ENCODE data around the gene IQSEC1. TPM values are rescaled to one million over a fixed set of nuclear protein-coding genes. Genes with fewer than 3 reads are reported as not detected.

Gene IQSEC1
- total and polyA plus RNA-seq, 2 of the 8 experiments (the other 6 are each of a cell fraction or from before 2014, with no cell fraction given): 6.8 to 28.8 TPM

DNA sequence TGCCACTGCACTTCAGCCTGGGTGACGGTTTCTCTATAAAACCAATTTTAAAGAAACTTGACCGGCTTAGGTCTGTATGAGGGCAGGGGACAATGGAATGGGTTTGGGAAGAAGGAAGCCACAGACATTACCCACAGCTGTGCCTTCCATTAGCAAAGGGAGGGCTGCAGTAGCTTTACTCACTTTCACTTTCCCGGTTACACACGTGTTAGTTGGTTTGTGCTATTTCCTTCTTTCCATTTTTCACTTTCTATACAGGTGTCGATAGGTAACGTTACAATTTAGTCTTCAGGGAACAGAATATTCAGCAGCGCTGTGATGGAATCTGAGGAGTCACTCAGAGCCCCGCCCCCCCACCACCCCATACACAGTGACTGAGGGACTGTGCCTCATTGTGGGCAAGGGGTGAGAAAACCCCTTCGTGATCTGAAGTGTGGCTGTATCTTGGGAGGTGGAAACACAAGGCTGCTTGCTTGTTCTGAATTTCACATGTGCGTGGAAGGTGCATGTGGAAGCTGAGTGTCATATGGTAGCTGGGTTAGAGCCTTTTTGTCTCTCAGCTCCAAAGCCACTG is 187.0 kb downstream of the IQSEC1 start:
- no peak overlapping the region for H3K4ac ChIP-seq (replicated peaks; ENCODE audit: insufficient read length, low read depth, low read length)
- no peak overlapping the region for H3K9ac ChIP-seq (replicated peaks in 1 of 4; ENCODE audit: extremely low read depth in 1 of 4, low read depth in 3 of 4, low read length in 3 of 4)
- H3K14ac ChIP-seq (ENCODE audit: insufficient read length): no peak overlapping the region
- FAIRE-seq (no peak), DNase-seq (ENCODE audit: low read depth in 1 of 2, low spot score in 2 of 2) (no peak)
- H3K36me3 ChIP-seq (ENCODE audit: control insufficient read depth in 2 of 4, insufficient read depth in 4 of 4, low read length in 3 of 4): no peaks in the 10 kb centered on the region; a peak in 1 of 8 replicates
- H2BK15ac ChIP-seq (ENCODE audit: low read length): no peak overlapping the region
- 86% methylated on average over 10 of the region's 10 CpGs; no CpG with 5 or more reads in 1 of the 2 experiments for WGBS, 2 experiments (ENCODE audit: extremely low coverage in 1 of 2, insufficient coverage in 1 of 2, insufficient read length in 1 of 2, insufficient replicate concordance in 2 of 2, low coverage in 1 of 2, low lambda C conversion rate in 2 of 2, missing lambda C conversion rate in 1 of 2)
- TF ChIP-seq KDM1A (IDR thresholded peaks at IDR 0.05; ENCODE audit: borderline replicate concordance, low read length): no peak
- TF ChIP-seq POLR2A (IDR thresholded peaks at IDR 0.05; ENCODE audit: control extremely low read depth in 1 of 2, low read depth in 2 of 2, low read length in 2 of 2): no peak
- no peak overlapping the region for H3K18ac ChIP-seq (ENCODE audit: extremely low read depth, low read length)
- no peaks in the 10 kb centered on the region for H3K23me2 ChIP-seq (ENCODE audit: low read depth, low read length)
- no peaks in the 10 kb centered on the region for H3K9me3 ChIP-seq (ENCODE audit: insufficient read depth in 2 of 2, low read depth in 1 of 2, low read length in 1 of 2)
- H4K91ac ChIP-seq (replicated peaks; ENCODE audit: insufficient read length, low read length): no peak overlapping the region
- H3K4me1 ChIP-seq (replicated peaks in 1 of 4; ENCODE audit: control insufficient read depth in 3 of 4, insufficient read depth in 4 of 4, low read length in 3 of 4): peaks cover 0 to 2% (median 2%) of the 10 kb centered on the region in 4 experiments; a peak in 2 of 7 replicates
- no peak overlapping the region for H2BK5ac ChIP-seq (ENCODE audit: low read depth, low read length)
- no peaks in the 10 kb centered on the region for H3K79me2 ChIP-seq (ENCODE audit: control insufficient read depth in 1 of 2, insufficient read depth in 2 of 2, low read length in 2 of 2)
- H4K20me1 ChIP-seq (replicated peaks in 1 of 2; ENCODE audit: control insufficient read depth in 1 of 2, insufficient read depth in 2 of 2, low read length in 2 of 2): no peaks in the 10 kb centered on the region
- no peak overlapping the region for H4K8ac ChIP-seq (ENCODE audit: extremely low read depth, insufficient read depth, low read length)
- ChIA-PET CTCF (ENCODE audit: partially characterized antibody) (interaction anchor here (1.2 to 14.8 kb wide), 9 partner anchors 10 to 100 kb away, joined by 3 to 353 read pairs (median 6); no protein-coding TSS in a partner anchor), POLR2A (ENCODE audit: partially characterized antibody) (interaction anchor here (0.6 to 1.6 kb wide), 3 partner anchors 9 to 47 kb away, joined by 3 to 7 read pairs (median 5); no protein-coding TSS in a partner anchor)
- no peak overlapping the region for H3K27ac ChIP-seq (ENCODE audit: low read depth, low read length)
- no peak overlapping the region for H2AK5ac ChIP-seq (ENCODE audit: low read depth, low read length)
- no peak overlapping the region for H2BK20ac ChIP-seq (ENCODE audit: low read length)
- no peak overlapping the region for H3K4me3 ChIP-seq (ENCODE audit: extremely low read depth in 1 of 4, insufficient read depth in 2 of 4, low read depth in 3 of 4, low read length in 4 of 4)
- H2BK12ac ChIP-seq (ENCODE audit: low read depth, low read length): no peak overlapping the region
- no peaks in the 10 kb centered on the region for H3K79me1 ChIP-seq (ENCODE audit: low read depth, low read length)
- H4K5ac ChIP-seq (ENCODE audit: insufficient read length, low read depth, low read length): no peak overlapping the region
- H2AFZ ChIP-seq (ENCODE audit: low read length): no peak overlapping the region
- H2BK120ac ChIP-seq (replicated peaks; ENCODE audit: low read depth, low read length): no peak overlapping the region
- no peak overlapping the region for H3K23ac ChIP-seq (ENCODE audit: insufficient read length)
- H3K56ac ChIP-seq (replicated peaks; ENCODE audit: insufficient read length, low read depth, low read length): no peak overlapping the region
- peaks cover 0 to 3% (median 0%) of the 10 kb centered on the region in 4 experiments; a peak in 2 of 7 replicates for H3K27me3 ChIP-seq (replicated peaks in 1 of 4; ENCODE audit: control insufficient read depth in 3 of 4, extremely low read depth in 1 of 4, insufficient read depth in 3 of 4, low read length in 3 of 4)
- H3K4me2 ChIP-seq (ENCODE audit: insufficient read depth in 1 of 2, low read depth in 2 of 2, low read length in 2 of 2): no peak overlapping the region
